ENCODE data around the gene TRABD2B. TPM values are rescaled to one million over a fixed set of nuclear protein-coding genes. Genes with fewer than 3 reads are reported as not detected.

Gene TRABD2B
- total and polyA plus RNA-seq, 12 donors, result 0.33 to 3.3 (median 0.83) TPM

DNA sequence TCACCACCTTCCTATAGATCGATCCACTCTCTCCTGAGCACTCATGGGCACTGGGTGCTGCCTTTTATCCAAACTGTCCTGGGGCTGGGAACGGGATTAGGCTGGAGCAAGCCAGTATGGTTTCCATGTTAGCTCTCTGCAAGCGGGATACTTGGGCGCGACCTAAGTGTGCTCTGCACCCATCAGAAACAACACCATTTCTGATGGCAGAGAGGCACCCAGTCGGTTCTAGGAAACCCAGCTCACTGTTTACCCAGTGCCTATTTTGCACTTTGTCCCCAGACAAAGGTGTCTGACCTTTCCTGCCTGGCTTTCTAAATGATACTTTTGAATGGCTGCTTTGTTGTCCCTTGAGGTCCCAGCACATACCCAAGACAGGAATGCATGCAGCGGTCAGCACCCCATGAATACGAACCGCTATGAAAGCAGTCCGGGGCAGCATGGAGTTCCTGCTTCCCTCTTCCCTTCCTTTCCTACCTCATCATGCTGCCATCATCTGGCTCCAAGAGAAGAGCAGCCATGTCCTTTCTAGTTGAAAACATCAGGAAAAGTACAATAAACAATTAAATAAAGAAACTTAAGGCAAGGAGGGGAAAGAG lies 83.9 kb downstream of the TRABD2B start:
- H3K4me3 ChIP-seq, result no peak overlapping the region
- H3K27me3 ChIP-seq, result no peaks in the 10 kb centered on the region
- DNase-seq, result no peak
- H3K27ac ChIP-seq, result no peak overlapping the region
- intact Hi-C loops (cut with DNase I), result no loop called here
- no peaks in the 10 kb centered on the region for H3K4me1 ChIP-seq (replicated peaks in 1 of 2)
- H3K36me3 ChIP-seq (replicated peaks in 1 of 2), result no peaks in the 10 kb centered on the region
- no peaks in the 10 kb centered on the region for H3K9me3 ChIP-seq (replicated peaks in 1 of 3)
- 92 to 96% (median 95%) methylated on average over 10 of the region's 10 CpGs for WGBS, 4 donors
- no peak for TF ChIP-seq POLR2A (IDR thresholded peaks at IDR 0.05)

- H3K27ac ChIP-seq, result no peak overlapping the region
- H3K9me3 ChIP-seq (replicated peaks in 1 of 3), result no peaks in the 10 kb centered on the region
- no peak for DNase-seq
- no peak overlapping the region for H3K4me3 ChIP-seq
- no peaks in the 10 kb centered on the region for H3K4me1 ChIP-seq (replicated peaks in 1 of 2)
- no peaks in the 10 kb centered on the region for H3K36me3 ChIP-seq (replicated peaks in 1 of 2)
- intact Hi-C loops (cut with DNase I), result no loop called here
- no peaks in the 10 kb centered on the region for H3K27me3 ChIP-seq
- 25 to 67% (median 41%) methylated on average over 2 to 4 of the region's 4 CpGs for WGBS, 4 donors
- no peak for TF ChIP-seq POLR2A (IDR thresholded peaks at IDR 0.05)
- TF ChIP-seq, protein P1, sequence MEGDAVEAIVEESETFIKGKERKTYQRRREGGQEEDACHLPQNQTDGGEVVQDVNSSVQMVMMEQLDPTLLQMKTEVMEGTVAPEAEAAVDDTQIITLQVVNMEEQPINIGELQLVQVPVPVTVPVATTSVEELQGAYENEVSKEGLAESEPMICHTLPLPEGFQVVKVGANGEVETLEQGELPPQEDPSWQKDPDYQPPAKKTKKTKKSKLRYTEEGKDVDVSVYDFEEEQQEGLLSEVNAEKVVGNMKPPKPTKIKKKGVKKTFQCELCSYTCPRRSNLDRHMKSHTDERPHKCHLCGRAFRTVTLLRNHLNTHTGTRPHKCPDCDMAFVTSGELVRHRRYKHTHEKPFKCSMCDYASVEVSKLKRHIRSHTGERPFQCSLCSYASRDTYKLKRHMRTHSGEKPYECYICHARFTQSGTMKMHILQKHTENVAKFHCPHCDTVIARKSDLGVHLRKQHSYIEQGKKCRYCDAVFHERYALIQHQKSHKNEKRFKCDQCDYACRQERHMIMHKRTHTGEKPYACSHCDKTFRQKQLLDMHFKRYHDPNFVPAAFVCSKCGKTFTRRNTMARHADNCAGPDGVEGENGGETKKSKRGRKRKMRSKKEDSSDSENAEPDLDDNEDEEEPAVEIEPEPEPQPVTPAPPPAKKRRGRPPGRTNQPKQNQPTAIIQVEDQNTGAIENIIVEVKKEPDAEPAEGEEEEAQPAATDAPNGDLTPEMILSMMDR (IDR thresholded peaks at IDR 0.05), result no peak
These were observed 84.4 kb downstream of the TRABD2B start for GRCh38 chr1:47912756-47913155.

DNA sequence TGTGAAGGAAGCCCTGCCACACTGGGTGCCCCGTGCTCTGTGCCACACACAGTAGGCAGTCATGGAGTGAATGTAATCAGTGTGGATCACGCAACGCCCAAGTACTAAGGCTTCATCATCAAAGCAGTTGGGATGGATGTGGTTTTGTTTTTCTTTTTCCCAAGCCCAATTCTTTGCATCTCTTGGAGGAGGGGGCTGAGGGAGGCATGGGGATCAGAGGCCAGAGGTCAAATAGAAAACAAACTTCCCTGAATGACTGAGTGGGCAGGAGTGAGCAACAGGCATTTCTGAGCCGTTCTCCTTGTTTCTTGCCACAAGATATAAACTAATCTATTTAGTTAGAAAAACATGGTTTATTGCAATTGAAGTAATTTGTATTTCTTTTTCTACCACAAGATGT lies 85.3 kb downstream of the TRABD2B start:
- H3K4me1 ChIP-seq (replicated peaks in 1 of 2), result no peaks in the 10 kb centered on the region
- no peak overlapping the region for H3K4me3 ChIP-seq
- DNase-seq, result no peak
- H3K27ac ChIP-seq, result no peak overlapping the region
- no peak for TF ChIP-seq POLR2A (IDR thresholded peaks at IDR 0.05)
- TF ChIP-seq, protein P1 (IDR thresholded peaks at IDR 0.05), result no peak
- intact Hi-C loops (cut with DNase I), result no loop called here
- no peaks in the 10 kb centered on the region for H3K36me3 ChIP-seq (replicated peaks in 1 of 2)
- no peaks in the 10 kb centered on the region for H3K9me3 ChIP-seq (replicated peaks in 1 of 3)
- 78 to 92% (median 86%) methylated on average over 4 of the region's 4 CpGs for WGBS, 4 donors
- no peaks in the 10 kb centered on the region for H3K27me3 ChIP-seq

DNA sequence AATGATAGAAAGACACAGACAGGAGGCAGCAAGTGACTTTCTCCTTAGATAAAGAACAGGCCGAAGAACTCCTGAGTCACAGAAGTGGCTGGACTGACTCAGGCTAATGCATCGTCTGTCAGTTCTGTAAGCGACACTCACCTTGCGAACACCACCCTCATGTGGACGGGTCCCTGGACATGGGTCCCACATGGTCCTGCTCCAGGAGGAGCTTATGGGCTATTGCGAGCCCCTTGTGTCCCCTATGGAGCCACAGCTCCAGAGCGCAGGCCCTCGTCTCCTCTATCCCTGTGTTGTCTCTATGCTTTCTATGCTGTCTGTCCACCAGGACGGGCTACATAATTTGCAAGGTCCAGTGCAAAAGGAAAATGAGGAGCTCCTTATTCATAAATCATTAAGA lies 85.8 kb downstream of the TRABD2B start:
- Histone ChIP-seq H3K27ac (no peak overlapping the region), H3K27me3 (no peaks in the 10 kb centered on the region), H3K4me1 (replicated peaks in 1 of 2) (no peaks in the 10 kb centered on the region), H3K9me3 (replicated peaks in 1 of 3) (no peaks in the 10 kb centered on the region), H3K4me3 (no peak overlapping the region), H3K36me3 (replicated peaks in 1 of 2) (no peaks in the 10 kb centered on the region)
- WGBS, 4 donors, result 82 to 96% (median 91%) methylated on average over 5 to 9 of the region's 9 CpGs
- TF ChIP-seq POLR2A (IDR thresholded peaks at IDR 0.05), result no peak
- TF ChIP-seq, protein P1 (IDR thresholded peaks at IDR 0.05), result no peak
- intact Hi-C loops (cut with DNase I), result no loop called here
- DNase-seq, result no peak

GRCh38 chr1:47908258-47908657 lies 88.9 kb downstream of the TRABD2B start:
- TF ChIP-seq, protein P1 (IDR thresholded peaks at IDR 0.05), result no peak
- TF ChIP-seq POLR2A (IDR thresholded peaks at IDR 0.05), result no peak
- H3K4me3 ChIP-seq, result no peak overlapping the region
- intact Hi-C loops (cut with DNase I), result no loop called here
- no peaks in the 10 kb centered on the region for H3K36me3 ChIP-seq (replicated peaks in 1 of 2)
- 91 to 95% (median 93%) methylated on average over 2 of the region's 2 CpGs for WGBS, 4 donors
- no peaks in the 10 kb centered on the region for H3K9me3 ChIP-seq (replicated peaks in 1 of 3)
- no peaks in the 10 kb centered on the region for H3K27me3 ChIP-seq
- H3K4me1 ChIP-seq (replicated peaks in 1 of 2), result peaks cover 0 to 11% of the 10 kb centered on the region in 2 donors
- no peak overlapping the region for H3K27ac ChIP-seq
- no peak for DNase-seq
